NCI-H748 (cell line): ENCODE results near the gene PCSK4.
"Not testable (repeated sequence)": the region's sequence is repeated elsewhere in the genome, so short reads cannot be mapped to it uniquely, and the experiment has no call there.

ENCODE experiments used
- DNase-seq: peaks from one replicate; lab custom pipeline; 2025; ENCODE audit not compliant: unreplicated experiment; lab: John Stamatoyannopoulos, UW

The PCSK4 gene

GRCh38 chr19:1490311-1491113 lies at the start of gene PCSK4:
TSS of gene PCSK4 (minus strand) at chr19:1490350. CDS start at chr19:1490346, 4 bp downstream.
- peak; percentile 94 for DNase-seq

- not testable (repeated sequence) for DNase-seq
These were observed 49.6 kb upstream of the PCSK4 start for GRCh38 chr19:1539749-1540148.

- no peak for DNase-seq
These were observed 48.8 kb upstream of the PCSK4 start for GRCh38 chr19:1538978-1539377.

- DNase-seq = not testable (repeated sequence)
These were observed 45.5 kb upstream of the PCSK4 start for GRCh38 chr19:1535699-1536098.

- no peak for DNase-seq
These were observed 44.8 kb upstream of the PCSK4 start for GRCh38 chr19:1534972-1535371.

GRCh38 chr19:1533510-1534150 lies 43.5 kb upstream of the PCSK4 start:
- no peak for DNase-seq

GRCh38 chr19:1532003-1532402 lies 41.9 kb upstream of the PCSK4 start:
- no peak for DNase-seq

GRCh38 chr19:1531587-1531986 lies 41.4 kb upstream of the PCSK4 start:
- DNase-seq = no peak

GRCh38 chr19:1530856-1531255 lies 40.7 kb upstream of the PCSK4 start:
- not testable (repeated sequence) for DNase-seq

GRCh38 chr19:1529430-1529816 lies 39.3 kb upstream of the PCSK4 start:
- DNase-seq = no peak

GRCh38 chr19:1528596-1529429 lies 38.7 kb upstream of the PCSK4 start:
- DNase-seq = no peak

- DNase-seq = no peak
These were observed 37.6 kb upstream of the PCSK4 start for GRCh38 chr19:1527650-1528309.

- DNase-seq = no peak
These were observed 37.0 kb upstream of the PCSK4 start for GRCh38 chr19:1526979-1527649.

- DNase-seq = no peak
These were observed 36.1 kb upstream of the PCSK4 start for GRCh38 chr19:1526066-1526778.

GRCh38 chr19:1525343-1525742 lies 35.2 kb upstream of the PCSK4 start:
- DNase-seq = no peak

- no peak for DNase-seq
These were observed 34.8 kb upstream of the PCSK4 start for GRCh38 chr19:1524972-1525325.

- DNase-seq = no peak
These were observed 34.3 kb upstream of the PCSK4 start for GRCh38 chr19:1524287-1524971.

- DNase-seq = no peak
These were observed 33.5 kb upstream of the PCSK4 start, which contains the start of gene PLK5 for GRCh38 chr19:1523412-1524286. TSS of gene PLK5 (plus strand) at chr19:1524077. CDS start at chr19:1526997, 2,920 bp downstream.
